ENCODE data around the gene EGR2.

- no peak for TF ChIP-seq REST (IDR thresholded peaks at IDR 0.05; ENCODE audit: low read depth)
- TF ChIP-seq ATF3 (IDR thresholded peaks at IDR 0.05), result no peak
- no peak for TF ChIP-seq CTCF (IDR thresholded peaks at IDR 0.05 in 2 of 3, conservative IDR thresholded peaks at IDR 0.05 in 1 of 3; ENCODE audit: borderline replicate concordance in 1 of 3, insufficient read depth in 1 of 3, low read depth in 2 of 3, low read length in 2 of 3)
- no peak for TF ChIP-seq JUND (IDR thresholded peaks at IDR 0.05)
- no peak for TF ChIP-seq POLR2AphosphoS5 (IDR thresholded peaks at IDR 0.05; ENCODE audit: low read depth, low read length)
- TF ChIP-seq ZFX (IDR thresholded peaks at IDR 0.05), result no peak
- TF ChIP-seq CBX3 (IDR thresholded peaks at IDR 0.05; ENCODE audit: low read depth), result no peak
- TF ChIP-seq EZH2 (IDR thresholded peaks at IDR 0.05), result no peak
- no peak for TF ChIP-seq ZBTB33 (IDR thresholded peaks at IDR 0.05; ENCODE audit: extremely low read depth, insufficient replicate concordance, low read length)
- no peak for TF ChIP-seq TCF7L2 (IDR thresholded peaks at IDR 0.05; ENCODE audit: borderline replicate concordance, extremely low read depth, insufficient read depth, insufficient read length)
- no peak for TF ChIP-seq YY1 (IDR thresholded peaks at IDR 0.05; ENCODE audit: extremely low read depth, insufficient replicate concordance, low read depth, low read length)
- TF ChIP-seq ELF1 (IDR thresholded peaks at IDR 0.05; ENCODE audit: borderline replicate concordance, low read depth), result no peak
- TF ChIP-seq POLR2A (IDR thresholded peaks at IDR 0.05; ENCODE audit: borderline replicate concordance, extremely low read depth, insufficient read depth, insufficient read length), result no peak
- TF ChIP-seq EGR1 (IDR thresholded peaks at IDR 0.05; ENCODE audit: low read depth), result no peak
Observed at GRCh38 chr10:62842983-62843382, 26.8 kb upstream of the EGR2 start.

Measured in HCT116 (cell line).